GM19468 (cell line): ENCODE data around the gene TM9SF2.

Experiments
- ATAC-seq: cut with Tn5 transposase; IDR thresholded peaks from one replicate; pipeline ENCODE4 v1.9.1; 2021; ENCODE audit warnings: mild to moderate bottlenecking, moderate library complexity, moderate number of reproducible peaks; ENCODE audit not compliant: unreplicated experiment; ENCODE audit errors: extremely low read depth

TM9SF2 gene

GRCh38 chr13:99610702-99611289 lies 109.5 kb downstream of the TM9SF2 start:
- no peak for ATAC-seq
